Activated CD8-positive, alpha-beta memory T cell treated with anti-CD3 and anti-CD28 coated beads, Interleukin-2, amount 50 U/mL, for 24 hours (primary cell): ENCODE results near the gene PHF1.

Experiments
- DNase-seq: peaks from one replicate; pipeline ENCODE4 v3.0.0-alpha.2; 2020; ENCODE audit errors: extremely low read depth

The PHF1 gene

DNA sequence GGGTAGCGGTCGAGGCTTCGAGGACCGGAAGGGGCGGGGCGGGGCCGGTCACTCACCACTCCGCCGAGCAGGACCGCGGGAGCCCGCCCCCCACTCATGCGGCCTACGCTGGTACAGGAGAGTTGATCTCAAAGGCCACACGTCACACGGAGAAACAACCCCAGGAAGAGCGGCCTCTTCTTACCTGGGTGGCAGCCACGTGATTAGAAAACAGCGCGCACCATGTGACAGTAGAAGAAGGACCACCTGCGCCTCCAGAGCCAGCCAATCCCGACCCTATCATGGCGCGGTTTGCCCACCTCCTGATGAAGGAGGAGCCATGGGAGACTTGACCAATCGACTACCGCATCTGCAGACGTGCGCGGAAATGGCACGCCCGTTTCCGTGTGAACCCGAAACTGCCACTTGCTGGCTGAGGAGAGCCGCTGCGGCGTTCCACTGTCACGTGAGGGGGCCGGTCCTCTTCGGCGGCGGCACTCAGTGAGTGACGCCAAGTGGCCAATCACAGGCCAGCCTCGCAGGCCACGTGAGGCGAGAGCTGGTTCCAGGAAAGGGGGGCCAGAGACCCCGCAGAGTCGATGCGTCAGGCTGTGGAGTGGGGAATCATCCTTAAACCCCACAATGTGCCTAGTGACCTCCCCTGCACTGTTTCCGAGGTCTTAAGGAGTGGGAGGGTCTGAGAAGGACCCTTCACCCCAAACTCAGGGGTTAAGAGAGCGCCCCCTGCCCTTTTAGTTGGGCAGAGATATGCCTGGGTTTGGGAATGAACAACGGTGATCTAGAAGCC is 7.3 kb downstream of the PHF1 start, which contains the start of gene CUTA:
TSS of gene CUTA (minus strand) at position 205 of the 787 bp plus-strand sequence. CDS start at position 98, 107 bp downstream.
- DNase-seq, result peak; percentile 96

DNA sequence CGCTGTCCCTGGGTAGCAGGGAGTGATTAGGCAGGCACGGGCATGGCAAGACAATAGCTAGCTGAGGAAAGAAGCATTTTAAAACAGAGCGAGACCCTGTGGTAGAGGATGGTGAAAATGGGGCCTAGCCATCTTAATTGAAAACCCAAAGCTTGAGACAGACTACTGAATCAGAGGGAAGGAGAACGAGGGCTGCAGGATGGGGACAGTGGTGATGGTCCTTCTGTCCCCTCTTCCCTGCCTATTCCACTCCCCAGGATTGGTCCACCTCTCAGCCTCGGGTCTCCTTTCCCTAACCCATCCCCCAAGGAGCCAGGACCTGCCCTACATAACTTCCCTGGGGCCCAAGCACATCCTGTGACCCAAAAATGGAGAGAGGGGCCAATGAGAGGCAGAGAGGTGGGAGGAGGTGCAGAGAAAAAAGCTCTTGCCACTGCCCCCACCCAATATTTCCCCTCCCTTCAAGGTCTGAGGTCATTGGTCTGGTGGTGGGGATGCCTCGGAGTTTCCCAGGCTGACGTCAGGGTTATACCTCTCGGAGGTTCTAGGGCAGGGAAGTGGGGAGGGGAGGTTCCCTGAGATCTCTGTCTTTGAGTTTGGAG is 8.0 kb downstream of the PHF1 start:
- DNase-seq, result no peak

DNA sequence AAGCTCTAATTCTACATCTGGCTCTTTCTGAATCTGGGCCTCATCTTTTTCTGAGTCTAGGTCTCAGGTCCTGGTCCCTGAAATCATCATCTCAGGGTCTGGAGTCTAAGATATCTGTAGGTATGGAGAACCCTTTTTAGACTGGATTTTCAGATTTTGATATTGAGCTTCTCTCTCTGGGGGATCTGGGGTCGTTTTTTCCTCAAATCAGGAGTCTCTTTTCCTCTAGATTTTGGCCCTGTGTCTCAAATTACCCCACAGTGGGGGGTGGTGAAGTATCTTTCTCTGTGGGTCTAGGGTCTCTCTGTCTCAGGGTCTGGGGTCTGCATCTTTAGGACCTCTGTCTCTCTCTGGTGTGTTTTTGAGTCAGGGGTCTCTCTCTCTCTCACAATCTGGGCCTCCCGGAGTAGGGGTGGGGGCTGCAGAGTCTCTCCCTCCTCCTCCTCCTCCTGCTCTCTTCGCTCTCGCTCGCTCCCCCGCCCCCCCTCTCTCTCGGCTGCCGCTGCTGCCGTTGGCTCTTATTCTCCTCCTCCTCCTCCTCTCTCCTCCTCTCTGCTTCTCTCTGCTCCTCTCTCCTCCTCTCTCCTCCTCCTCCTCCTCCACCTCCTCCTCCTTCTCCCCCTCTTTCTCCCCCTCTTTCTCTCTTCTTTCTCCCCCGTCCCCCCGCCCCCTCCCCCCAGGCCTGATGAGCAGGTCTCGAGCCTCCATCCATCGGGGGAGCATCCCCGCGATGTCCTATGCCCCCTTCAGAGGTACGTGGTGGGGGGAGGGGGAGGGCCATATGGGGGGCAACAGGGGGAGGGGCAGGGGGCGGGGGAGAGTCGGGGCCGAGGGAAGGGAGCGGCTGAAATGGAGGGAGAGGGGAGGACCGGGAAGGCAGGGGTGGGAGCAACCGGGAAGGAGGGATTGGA is 9.0 kb downstream of the PHF1 start, which contains the start of gene SYNGAP1:
TSS of gene SYNGAP1 (plus strand) at position 486 of the 911 bp plus-strand sequence. CDS start at position 686, 200 bp downstream.
- no peak for DNase-seq

DNA sequence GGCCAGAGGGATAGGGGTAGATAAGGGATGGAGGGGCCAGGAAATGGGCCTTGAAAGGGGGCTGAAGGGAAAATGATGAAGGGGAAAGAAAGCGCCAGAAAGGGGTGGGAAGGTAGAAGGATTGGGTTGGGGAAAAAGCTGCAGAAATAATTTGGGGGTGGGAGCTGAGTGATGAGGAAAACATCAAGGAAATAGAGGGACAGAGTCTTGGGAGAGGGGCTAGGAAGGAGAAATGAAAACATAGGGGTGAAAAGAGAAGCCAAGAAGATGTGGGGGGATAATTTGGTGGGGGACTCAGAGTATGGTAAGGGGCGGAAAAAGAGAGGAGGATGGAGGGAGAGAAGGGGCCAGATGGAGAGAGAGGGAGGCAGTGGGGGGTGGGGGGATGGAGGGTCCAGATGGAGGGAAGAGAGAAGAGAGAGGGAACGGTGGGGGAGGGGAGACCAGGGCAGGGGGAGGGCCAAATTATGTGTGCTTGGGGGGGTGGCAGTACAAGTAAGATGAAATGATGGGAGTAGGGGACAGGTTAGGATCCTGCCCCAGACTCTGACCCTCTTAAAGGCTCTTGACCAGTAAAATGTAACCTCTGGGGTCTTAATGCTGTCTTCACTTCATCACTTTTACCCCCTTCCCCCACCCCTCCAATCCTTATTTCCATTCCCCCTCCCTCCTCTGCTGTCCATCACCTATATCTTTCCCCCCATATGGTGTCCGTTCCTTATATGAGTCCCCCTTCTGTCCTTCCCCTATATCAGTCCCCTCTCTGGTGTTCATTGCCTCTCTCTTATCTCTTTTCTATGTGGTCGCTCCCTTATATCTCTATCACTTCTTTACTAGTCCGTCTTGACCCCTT is 9.9 kb downstream of the PHF1 start:
- DNase-seq, result no peak

DNA sequence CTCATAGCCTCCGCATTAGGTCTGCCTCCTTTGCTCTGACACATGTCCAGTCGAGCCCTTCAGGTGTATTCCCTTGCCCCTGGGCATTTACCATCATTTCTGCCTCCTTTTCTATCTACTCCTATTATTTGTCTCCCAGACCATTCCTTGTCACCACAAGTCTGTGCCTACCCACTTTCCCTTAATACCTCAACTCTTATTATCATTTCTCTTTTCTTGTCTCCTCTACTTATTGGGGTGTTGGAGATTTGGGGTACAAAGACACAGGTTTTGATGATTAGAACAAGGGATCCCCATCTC is 10.5 kb downstream of the PHF1 start:
- no peak for DNase-seq

DNA sequence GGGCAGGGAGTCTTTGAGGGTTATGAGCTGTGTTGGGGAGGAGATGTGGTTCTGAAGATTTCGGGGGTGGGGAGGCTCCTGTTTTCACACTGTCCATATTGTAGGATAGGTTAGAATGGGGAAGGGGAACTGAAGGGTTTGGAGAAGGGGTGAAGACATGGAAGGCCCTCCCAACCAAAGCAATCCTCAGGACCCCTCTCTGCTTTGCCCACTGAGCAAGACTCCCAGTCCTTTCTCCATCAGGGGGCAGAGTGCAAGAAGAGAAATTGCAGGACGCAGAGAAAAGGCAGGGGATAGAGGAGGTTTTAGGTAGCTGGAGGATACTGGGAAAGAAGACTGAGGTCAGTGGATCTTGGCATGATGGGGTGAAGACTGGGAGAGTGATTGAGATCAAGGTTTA is 13.0 kb downstream of the PHF1 start:
- DNase-seq, result no peak

DNA sequence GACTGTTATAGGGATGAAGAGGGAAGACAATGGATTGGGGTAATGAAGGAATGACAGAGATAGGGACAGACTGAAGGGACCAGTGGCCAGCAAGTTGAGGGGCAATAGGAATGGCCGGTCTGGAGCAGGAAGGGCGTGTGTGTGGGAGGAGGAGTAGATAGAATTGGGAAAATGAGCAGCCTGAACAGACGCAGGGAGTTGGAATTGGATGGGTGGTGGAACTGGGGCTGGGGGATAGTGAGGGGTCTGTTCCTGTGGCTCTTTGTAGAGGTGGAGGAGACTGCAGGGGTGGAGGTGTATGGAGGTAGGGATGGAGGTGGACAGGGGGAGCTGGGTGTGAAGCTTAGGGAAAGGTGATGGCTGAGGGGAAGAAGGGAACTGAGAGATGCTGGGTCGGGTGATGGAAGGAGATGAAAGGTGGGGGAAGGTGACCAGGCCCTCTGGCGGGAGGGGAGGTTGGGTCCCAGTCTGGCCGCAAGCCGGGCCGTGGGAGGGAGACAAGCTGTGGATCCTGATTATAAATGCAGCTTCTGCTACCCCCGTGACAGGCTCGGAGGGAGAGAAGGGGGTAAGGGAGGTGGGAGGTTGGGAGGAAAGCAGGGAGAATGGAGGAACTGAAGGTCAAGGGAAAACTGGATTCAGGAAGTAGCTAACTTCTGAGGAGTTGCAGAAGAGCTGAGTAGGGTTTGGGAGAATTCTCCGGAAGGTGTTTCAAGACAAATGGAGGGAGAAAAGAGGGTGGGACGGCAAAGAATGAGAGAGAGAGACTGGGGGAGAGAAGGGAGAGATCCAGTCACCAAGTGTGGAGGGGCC is 14.2 kb downstream of the PHF1 start:
- DNase-seq, result no peak

DNA sequence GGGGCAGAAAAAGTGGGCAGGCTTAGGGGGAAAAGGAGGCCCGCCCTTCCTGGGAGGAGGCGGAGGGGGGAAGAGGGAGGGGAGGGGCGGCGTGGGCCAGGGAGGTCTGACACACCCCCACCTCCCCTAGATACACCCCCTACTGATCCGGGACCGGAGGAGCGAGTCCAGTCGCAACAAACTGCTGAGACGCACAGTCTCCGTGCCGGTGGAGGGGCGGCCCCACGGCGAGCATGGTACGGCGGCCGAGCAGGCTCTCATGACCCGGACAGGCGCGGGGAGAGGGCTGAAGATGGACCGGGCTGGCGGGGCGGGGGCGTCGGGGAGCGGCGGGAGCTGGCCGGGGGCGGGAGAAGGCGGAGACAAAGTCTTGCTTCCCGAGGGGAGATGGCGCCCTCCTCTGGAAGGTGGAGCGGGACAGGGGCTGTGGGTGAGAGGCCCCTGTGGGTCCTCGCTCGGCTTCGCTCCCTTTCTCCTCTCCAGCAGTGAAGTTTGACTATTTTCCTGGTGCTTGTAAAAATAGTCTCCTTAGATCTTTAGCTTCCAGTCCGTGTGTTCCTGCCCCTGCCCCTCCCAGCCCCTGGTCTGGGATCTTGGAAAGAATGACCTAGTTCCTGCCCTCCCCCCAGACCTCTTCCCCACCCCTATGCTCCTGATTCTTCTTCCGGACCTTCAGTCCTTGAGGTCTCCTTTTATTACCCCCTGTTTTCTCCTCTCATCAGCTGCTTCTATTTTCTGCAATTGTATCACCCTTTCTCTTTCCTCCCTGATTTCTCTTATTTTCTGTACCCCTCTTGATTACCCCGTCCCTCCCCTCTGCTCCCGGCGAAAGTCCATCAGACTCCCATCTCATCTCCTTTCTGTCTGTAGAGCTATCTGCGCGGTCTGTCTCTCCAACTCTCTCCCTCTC is 15.1 kb downstream of the PHF1 start:
- DNase-seq, result peak; percentile 59

DNA sequence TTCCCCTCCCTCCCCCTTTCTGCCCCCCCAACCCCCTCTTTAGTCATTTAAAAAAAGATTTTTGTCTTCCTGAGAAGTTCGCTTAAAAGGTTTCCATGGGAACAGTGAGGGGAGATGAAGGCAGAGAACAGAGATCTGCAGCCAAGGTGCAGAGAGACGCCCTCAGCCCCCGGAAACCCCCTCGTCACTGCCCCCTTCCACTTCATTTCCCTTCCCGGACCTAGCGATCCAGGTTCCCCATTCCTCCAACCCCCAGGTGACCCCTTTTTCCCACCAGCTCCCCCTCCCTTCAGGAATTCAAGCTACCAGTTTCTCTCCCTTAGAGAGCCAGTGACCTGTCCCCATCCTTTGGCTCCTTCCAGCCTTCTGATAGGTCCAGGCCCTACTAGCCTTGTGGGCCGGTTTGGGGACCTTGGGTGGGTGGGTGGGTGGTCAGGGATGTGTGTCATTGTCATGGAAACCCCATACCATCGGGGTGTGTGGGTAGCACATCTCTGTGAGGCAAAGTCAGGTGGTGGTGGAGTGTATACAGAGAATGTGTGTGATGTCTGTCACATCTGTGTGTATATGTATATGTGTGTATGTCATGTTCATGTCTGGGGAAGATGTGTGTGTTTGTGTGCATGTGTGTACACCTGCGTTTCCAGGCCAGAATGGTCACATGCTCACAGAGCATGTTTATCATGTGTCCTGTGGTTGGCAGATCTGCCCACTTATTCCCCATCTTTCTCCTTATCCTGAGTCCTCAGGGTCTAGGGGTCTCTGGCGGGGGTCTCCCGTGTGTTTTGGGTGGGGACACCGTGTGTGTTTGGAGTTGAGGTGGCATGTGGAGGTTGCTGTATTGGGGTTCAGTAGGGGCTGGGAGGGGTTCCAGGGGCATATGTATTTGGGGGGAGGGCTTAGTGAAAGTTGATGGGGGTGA is 16.0 kb downstream of the PHF1 start:
- no peak for DNase-seq

DNA sequence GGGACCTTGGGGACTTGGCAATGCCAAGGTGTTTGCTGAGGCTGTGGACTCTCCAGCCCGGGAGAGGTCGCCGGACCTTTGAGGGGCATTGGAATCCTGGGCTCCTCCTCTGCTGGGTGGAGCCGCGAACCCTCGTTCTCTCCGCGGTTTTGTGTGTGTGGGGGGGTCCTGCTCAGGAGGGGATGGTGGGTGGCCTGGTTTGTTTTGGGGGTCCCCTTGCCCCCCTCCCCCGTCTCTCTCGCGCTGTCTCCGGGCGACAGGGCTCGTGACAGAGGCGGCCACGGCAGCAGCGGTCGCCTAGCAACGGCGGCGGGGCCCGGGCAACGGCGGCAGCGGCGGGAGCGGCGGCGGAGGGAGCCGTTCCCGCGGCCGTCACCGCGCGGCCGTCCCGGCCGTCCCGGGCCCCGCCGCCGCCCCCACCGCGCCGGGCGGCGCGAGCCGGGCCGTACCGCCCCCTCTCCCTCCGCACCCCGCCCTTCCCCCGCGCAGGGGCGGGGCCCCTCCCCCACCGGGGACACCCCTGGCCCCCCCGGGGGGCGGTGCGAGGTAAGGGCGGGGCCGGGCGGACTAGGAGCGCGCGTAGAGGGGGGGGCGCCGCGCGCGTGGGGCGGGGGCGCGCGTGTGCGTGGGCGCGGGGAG is 16.9 kb downstream of the PHF1 start:
- DNase-seq, result no peak

DNA sequence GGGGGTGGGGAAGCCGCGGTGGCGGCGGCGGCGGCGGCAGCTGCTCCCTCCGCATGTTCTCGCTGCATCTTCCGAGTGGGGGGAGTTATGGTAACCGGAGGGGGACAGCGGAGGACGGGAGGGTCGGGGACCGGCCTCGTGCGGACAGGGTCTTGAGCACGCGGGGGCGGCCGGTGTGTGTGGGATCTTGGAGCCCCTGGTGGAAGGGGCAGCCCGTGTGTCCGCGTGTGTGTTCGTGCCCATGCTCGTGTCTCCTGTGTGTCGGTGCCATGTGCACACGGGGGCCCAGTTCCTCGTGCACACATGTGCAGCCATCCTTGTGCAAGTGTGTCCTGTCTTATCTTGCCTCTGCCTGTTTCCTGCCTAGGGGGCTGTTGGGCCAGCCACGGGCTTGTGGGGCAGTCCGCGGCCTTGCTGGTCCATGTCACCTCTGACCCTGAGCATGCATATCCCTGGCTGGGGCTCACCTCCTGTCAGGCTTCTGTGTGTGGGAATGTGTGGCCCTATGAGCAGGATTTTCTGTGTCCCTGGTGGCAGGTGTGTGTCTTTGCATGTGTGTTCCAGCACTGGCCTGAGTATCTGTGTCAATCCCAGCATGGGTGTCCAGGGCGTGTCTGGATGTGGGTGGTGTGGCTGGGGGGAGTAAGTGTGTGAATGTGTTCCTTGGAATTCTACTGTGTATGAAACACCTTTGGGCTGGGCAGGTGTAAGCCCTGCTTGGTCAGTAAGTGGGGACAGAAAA is 17.6 kb downstream of the PHF1 start:
- no peak for DNase-seq

DNA sequence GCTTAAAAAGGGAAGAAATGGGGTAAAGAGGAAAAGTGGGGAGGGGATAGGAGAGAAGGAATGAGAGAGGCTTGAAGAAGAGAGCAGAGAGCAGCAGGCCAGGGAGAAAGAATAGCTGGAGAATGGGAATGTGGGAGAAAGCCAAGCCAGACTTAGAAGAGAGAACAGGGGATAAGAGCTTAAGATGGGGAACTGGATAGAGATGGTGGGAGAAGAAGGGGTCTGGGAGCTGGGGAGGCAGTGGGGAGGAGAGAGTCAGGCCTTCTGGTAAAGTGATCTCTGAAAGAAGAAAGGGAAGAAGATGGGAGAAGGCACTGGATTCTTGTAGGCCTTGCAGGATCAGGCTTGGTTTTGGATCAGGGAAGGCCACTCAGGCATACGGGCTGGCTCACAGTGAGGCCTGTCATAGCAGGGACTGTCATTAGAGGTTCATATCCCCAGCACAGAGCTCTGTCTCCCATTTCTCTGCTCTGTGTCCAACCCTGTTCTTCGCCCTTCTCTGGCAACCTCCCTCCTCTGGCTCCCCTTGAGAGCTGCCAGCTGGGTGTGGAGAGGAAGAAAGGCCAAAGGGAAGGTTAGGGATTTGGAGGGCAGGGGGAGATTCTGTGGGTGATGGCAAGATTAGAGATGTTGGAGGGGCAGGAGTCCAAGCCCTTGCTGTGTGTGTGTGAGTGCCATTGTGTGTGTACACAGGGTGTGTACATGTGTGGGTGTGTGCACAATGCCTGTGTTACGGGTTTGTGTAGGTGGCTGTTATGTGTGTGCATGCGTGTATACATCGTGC is 18.3 kb downstream of the PHF1 start:
- no peak for DNase-seq

DNA sequence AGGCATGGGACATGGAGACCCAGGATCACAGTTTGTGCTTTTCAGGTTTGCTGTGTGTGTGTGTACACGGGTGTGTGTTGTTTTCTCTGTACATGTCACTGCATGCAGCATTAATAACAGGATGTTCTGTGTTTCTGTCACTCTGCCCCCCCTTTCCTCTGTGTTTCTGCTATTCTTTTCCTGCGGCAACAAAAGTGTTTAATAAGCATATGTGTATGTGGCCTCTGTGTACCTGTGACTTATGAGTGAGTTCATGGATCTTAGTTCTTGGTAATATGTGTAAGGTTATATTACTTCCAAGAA is 18.9 kb downstream of the PHF1 start:
- no peak for DNase-seq

DNA sequence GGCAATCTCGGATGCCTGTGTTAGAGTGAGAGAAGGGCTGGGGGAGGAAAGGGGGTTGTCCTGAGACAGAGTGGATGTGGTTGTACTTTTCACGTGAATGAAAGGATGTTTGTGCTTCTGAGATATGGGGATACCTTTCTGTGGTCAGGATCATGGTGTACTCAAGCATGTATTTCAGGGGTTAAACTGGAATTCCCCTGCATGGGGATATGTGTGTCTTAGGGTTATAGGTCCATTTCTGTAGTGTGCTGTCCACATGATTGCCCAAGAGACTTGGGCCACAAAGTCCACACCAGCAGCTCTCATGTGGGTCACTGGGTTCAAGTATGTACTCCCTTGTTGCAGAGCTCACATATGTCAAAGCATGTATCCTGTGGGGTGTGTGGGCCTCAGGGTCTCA is 19.5 kb downstream of the PHF1 start:
- no peak for DNase-seq

DNA sequence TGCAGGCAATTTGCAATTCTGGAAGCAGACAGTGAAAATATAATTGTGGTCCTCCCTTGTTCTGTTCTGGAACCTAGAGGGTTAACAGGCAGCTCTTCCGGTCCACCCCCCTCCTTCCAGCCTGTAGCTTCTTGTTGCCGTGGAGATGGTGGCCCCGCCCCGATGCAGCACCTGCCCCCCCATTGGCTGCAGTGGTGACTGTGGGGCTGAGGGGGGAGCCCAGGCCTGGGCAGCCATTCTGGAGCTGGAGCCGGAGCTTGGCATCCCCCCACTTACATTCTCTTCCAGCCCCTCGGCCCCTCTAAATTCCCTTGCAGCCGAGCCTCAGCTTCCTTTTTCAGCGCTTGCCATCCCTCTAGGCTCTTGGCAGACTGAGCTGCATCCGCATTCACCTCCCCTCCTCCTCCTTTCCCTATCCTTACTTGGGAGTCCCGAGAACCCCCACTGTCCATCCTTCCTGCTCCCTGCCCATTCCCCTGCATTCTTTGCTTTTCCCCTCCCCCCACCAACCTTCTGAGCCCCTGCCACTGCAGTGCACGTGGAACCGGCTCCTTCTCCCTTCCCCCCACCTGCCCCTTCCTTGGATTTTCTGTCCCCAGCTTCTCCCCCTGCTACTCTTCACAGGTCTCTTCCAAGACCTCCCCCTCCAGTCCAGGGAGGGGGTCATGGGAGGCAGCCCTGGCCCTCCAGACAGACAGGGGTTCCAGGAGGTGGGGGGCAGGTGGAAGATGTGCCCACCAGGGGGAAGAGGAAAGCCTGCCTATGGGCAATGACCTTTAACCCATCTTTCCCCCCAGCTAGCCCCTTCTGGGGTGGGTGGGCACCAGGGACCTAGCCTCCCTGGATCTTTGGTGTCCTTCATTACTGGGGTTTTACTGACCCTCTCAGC is 20.4 kb downstream of the PHF1 start:
- peak; percentile 63 for DNase-seq
